ENCODE data around the gene EIF5.

Gene EIF5

GRCh38 chr14:103315941-103316340, 18.1 kb upstream of the EIF5 start:
- H3K9me3 Mint-ChIP-seq = no peaks in the 10 kb centered on the region
- intact Hi-C loops (cut with micrococcal nuclease) = no loop called here
- H3K27ac Mint-ChIP-seq = peak overlapping the region; percentile 69
- peaks cover 15% of the 10 kb centered on the region for H3K27me3 Mint-ChIP-seq
- H3K4me3 Mint-ChIP-seq = no peak overlapping the region
- H3K4me1 Mint-ChIP-seq (ENCODE audit: low read depth) = peaks cover 33% of the 10 kb centered on the region
- no peaks in the 10 kb centered on the region for H3K36me3 Mint-ChIP-seq (ENCODE audit: low read depth)

- Mint-ChIP-seq H3K9me3 (no peaks in the 10 kb centered on the region), H3K4me3 (no peak overlapping the region), H3K4me1 (ENCODE audit: low read depth) (peaks cover 33% of the 10 kb centered on the region), H3K27me3 (peaks cover 15% of the 10 kb centered on the region), H3K27ac (peak overlapping the region; percentile 69), H3K36me3 (ENCODE audit: low read depth) (no peaks in the 10 kb centered on the region)
- intact Hi-C loops (cut with micrococcal nuclease) = no loop called here
These were observed 17.3 kb upstream of the EIF5 start for GRCh38 chr14:103316721-103317121.

- Mint-ChIP-seq H3K36me3 (ENCODE audit: low read depth) (no peaks in the 10 kb centered on the region), H3K4me3 (no peak overlapping the region), H3K27me3 (peaks cover 15% of the 10 kb centered on the region), H3K9me3 (no peaks in the 10 kb centered on the region), H3K27ac (no peak overlapping the region), H3K4me1 (ENCODE audit: low read depth) (peaks cover 33% of the 10 kb centered on the region)
- intact Hi-C loops (cut with micrococcal nuclease) = no loop called here
These were observed 16.8 kb upstream of the EIF5 start for GRCh38 chr14:103317251-103317650.

- Mint-ChIP-seq H3K4me1 (ENCODE audit: low read depth) (peaks cover 33% of the 10 kb centered on the region), H3K27ac (no peak overlapping the region), H3K4me3 (no peak overlapping the region), H3K36me3 (ENCODE audit: low read depth) (no peaks in the 10 kb centered on the region), H3K9me3 (no peaks in the 10 kb centered on the region), H3K27me3 (peaks cover 15% of the 10 kb centered on the region)
- intact Hi-C loops (cut with micrococcal nuclease) = no loop called here
These were observed 16.0 kb upstream of the EIF5 start for GRCh38 chr14:103317976-103318580.

GRCh38 chr14:103318750-103319419, 15.2 kb upstream of the EIF5 start:
- Mint-ChIP-seq H3K9me3 (no peaks in the 10 kb centered on the region), H3K4me3 (no peak overlapping the region), H3K4me1 (ENCODE audit: low read depth) (peaks cover 33% of the 10 kb centered on the region), H3K36me3 (ENCODE audit: low read depth) (no peaks in the 10 kb centered on the region), H3K27me3 (peaks cover 15% of the 10 kb centered on the region), H3K27ac (no peak overlapping the region)
- intact Hi-C loops (cut with micrococcal nuclease) = no loop called here

GRCh38 chr14:103319422-103319821, 14.6 kb upstream of the EIF5 start:
- intact Hi-C loops (cut with micrococcal nuclease) = no loop called here
- Mint-ChIP-seq H3K4me3 (no peak overlapping the region), H3K9me3 (no peaks in the 10 kb centered on the region), H3K27me3 (peaks cover 15% of the 10 kb centered on the region), H3K4me1 (ENCODE audit: low read depth) (peaks cover 33% of the 10 kb centered on the region), H3K36me3 (ENCODE audit: low read depth) (no peaks in the 10 kb centered on the region), H3K27ac (no peak overlapping the region)

- Mint-ChIP-seq H3K27me3 (peaks cover 5% of the 10 kb centered on the region), H3K4me3 (no peak overlapping the region), H3K36me3 (ENCODE audit: low read depth) (no peaks in the 10 kb centered on the region), H3K9me3 (no peaks in the 10 kb centered on the region), H3K4me1 (ENCODE audit: low read depth) (peaks cover 18% of the 10 kb centered on the region), H3K27ac (no peak overlapping the region)
- intact Hi-C loops (cut with micrococcal nuclease) = no loop called here
These were observed 8.0 kb upstream of the EIF5 start for GRCh38 chr14:103326078-103326477.

GRCh38 chr14:103328941-103329340, 5.1 kb upstream of the EIF5 start:
- H3K9me3 Mint-ChIP-seq = no peaks in the 10 kb centered on the region
- peak overlapping the region; percentile 43 for H3K27ac Mint-ChIP-seq
- no peak overlapping the region for H3K4me3 Mint-ChIP-seq
- intact Hi-C loops (cut with micrococcal nuclease) = no loop called here
- H3K36me3 Mint-ChIP-seq (ENCODE audit: low read depth) = peaks cover 7% of the 10 kb centered on the region
- H3K4me1 Mint-ChIP-seq (ENCODE audit: low read depth) = peaks cover 32% of the 10 kb centered on the region
- peaks cover 5% of the 10 kb centered on the region for H3K27me3 Mint-ChIP-seq

GRCh38 chr14:103329401-103330347, 4.4 kb upstream of the EIF5 start:
- peaks cover 5% of the 10 kb centered on the region for H3K27me3 Mint-ChIP-seq
- intact Hi-C loops (cut with micrococcal nuclease) = no loop called here
- peaks cover 32% of the 10 kb centered on the region for H3K4me1 Mint-ChIP-seq (ENCODE audit: low read depth)
- H3K27ac Mint-ChIP-seq = peak overlapping the region; percentile 43
- no peak overlapping the region for H3K4me3 Mint-ChIP-seq
- no peaks in the 10 kb centered on the region for H3K9me3 Mint-ChIP-seq
- peaks cover 12% of the 10 kb centered on the region for H3K36me3 Mint-ChIP-seq (ENCODE audit: low read depth)

GRCh38 chr14:103330536-103330935, 3.5 kb upstream of the EIF5 start:
- Mint-ChIP-seq H3K36me3 (ENCODE audit: low read depth) (peaks cover 19% of the 10 kb centered on the region), H3K9me3 (no peaks in the 10 kb centered on the region), H3K27me3 (peaks cover 5% of the 10 kb centered on the region), H3K4me3 (no peak overlapping the region), H3K4me1 (ENCODE audit: low read depth) (peaks cover 36% of the 10 kb centered on the region), H3K27ac (peak overlapping the region; percentile 40)
- intact Hi-C loops (cut with micrococcal nuclease) = no loop called here

GRCh38 chr14:103332143-103332919, 1.7 kb upstream of the EIF5 start:
- Mint-ChIP-seq H3K9me3 (no peaks in the 10 kb centered on the region), H3K27me3 (no peaks in the 10 kb centered on the region), H3K4me3 (no peak overlapping the region), H3K4me1 (ENCODE audit: low read depth) (peaks cover 48% of the 10 kb centered on the region), H3K27ac (peak overlapping the region; percentile 96), H3K36me3 (ENCODE audit: low read depth) (peaks cover 37% of the 10 kb centered on the region)
- intact Hi-C loops (cut with micrococcal nuclease) = no loop called here

GRCh38 chr14:103334644-103335622, 896 bp downstream of the EIF5 start:
- Mint-ChIP-seq H3K4me1 (ENCODE audit: low read depth) (peaks cover 55% of the 10 kb centered on the region), H3K36me3 (ENCODE audit: low read depth) (peaks cover 63% of the 10 kb centered on the region), H3K27ac (peak overlapping the region; percentile 96), H3K4me3 (peak overlapping the region; percentile 84), H3K9me3 (no peaks in the 10 kb centered on the region), H3K27me3 (no peaks in the 10 kb centered on the region)
- intact Hi-C loops (cut with micrococcal nuclease) = loop anchor here (2.0 kb wide), 1 partner anchor 50 kb away; the partner anchor contains the start of gene MARK3

Data from dendritic cell treated with granulocyte-macrophage colony-stimulating factor and Interleukin-4, amounts not matched to agents 40 ng/mL and 50 ng/mL, for 4 days (primary cell).